ENCODE results near the gene RAB25. TPM values are rescaled to one million over a fixed set of nuclear protein-coding genes. Genes with fewer than 3 reads are reported as not detected.

The RAB25 gene
- total RNA-seq, 1 experiment from 2014 or later, result 141 TPM

Other genes starting within 250 kb of the RAB25 start
- 43.7 and 47.3 TPM in 2 replicates for gene GON4L, start 203.9 kb upstream of the RAB25 start, total RNA-seq (2022)
- gene SYT11, start 201.6 kb upstream of the RAB25 start, total RNA-seq (2022), result 0.05 TPM in 1 of 2 replicates, not detected in the other
- gene RIT1, start 149.8 kb upstream of the RAB25 start, total RNA-seq (2022), result 21.9 and 23.0 TPM in 2 replicates
- 68.5 and 72.9 TPM in 2 replicates for gene KHDC4, start 126.7 kb upstream of the RAB25 start, total RNA-seq (2022)
- gene RXFP4, start 119.5 kb upstream of the RAB25 start, total RNA-seq (2022), result not detected in 2 replicates
- gene ARHGEF2, start 82.6 kb upstream of the RAB25 start, total RNA-seq (2022), result 46.9 and 60.3 TPM in 2 replicates
- gene SSR2, start 40.2 kb upstream of the RAB25 start, total RNA-seq (2022), result 198 and 203 TPM in 2 replicates
- gene UBQLN4, start 7.4 kb upstream of the RAB25 start, total RNA-seq (2022), result 60.9 and 65.5 TPM in 2 replicates
- 49.4 and 49.5 TPM in 2 replicates for gene LAMTOR2, start 6.4 kb upstream of the RAB25 start, total RNA-seq (2022)
- 8.9 and 12.2 TPM in 2 replicates for gene MEX3A, start 21.3 kb downstream of the RAB25 start, total RNA-seq (2022)
- 112 and 113 TPM in 2 replicates for gene LMNA, start 53.6 kb downstream of the RAB25 start, total RNA-seq (2022)
- 0.52 and 1.3 TPM in 2 replicates for gene SEMA4A, start 92.4 kb downstream of the RAB25 start, total RNA-seq (2022)
- 29.3 and 31.1 TPM in 2 replicates for gene SLC25A44, start 132.9 kb downstream of the RAB25 start, total RNA-seq (2022)
- 90.2 and 95.7 TPM in 2 replicates for gene PMF1, start 151.8 kb downstream of the RAB25 start, total RNA-seq (2022)
- 1.3 and 2.0 TPM in 2 replicates for gene BGLAP, start 181.0 kb downstream of the RAB25 start, total RNA-seq (2022)
- 4.1 and 4.6 TPM in 2 replicates for gene PAQR6, start 186.9 kb downstream of the RAB25 start, total RNA-seq (2022)
- gene SMG5, start 221.7 kb downstream of the RAB25 start, total RNA-seq (2022), result 146 and 155 TPM in 2 replicates
- 9.5 and 10.7 TPM in 2 replicates for gene TMEM79, start 223.2 kb downstream of the RAB25 start, total RNA-seq (2022)
- gene GLMP, start 234.5 kb downstream of the RAB25 start, total RNA-seq (2022), result 63.9 and 74.4 TPM in 2 replicates
- gene VHLL, start 238.1 kb downstream of the RAB25 start, total RNA-seq (2022), result not detected in 2 replicates

Measured in Caco-2 (cell line).